ENCODE data around the gene ORM1. TPM values are rescaled to one million over a fixed set of nuclear protein-coding genes. Genes with fewer than 3 reads are reported as not detected.

The ORM1 gene
- total RNA-seq, 5 donors from 2014 or later (not counting 1 experiment from before 2014, with no cell fraction given): 4.2 to 8.3 (median 6.2) TPM; not detected in 2

DNA sequence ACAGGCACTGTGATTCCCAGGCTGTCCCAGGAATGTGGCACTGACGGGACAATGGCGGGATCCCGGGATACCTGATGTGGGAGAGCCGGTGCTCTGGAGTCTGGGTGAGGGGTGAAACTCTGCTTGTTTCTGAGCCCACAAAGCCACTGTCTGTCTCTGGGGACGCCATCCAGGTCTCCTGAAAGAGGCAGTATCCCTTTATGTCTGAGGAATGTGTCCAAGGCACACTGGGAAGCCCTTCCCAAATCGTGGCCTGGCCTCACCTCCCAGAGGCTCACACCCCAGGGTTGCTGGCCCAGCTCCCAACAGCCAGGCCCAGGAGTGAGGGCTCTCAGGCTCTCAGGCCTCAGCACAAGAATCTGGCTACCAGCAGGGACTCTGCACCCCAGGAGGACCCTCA, 33.9 kb downstream of the ORM1 start:
- DNase-seq (no peak), ATAC-seq (replicated peaks in 1 of 4) (no peak)
- H3K27ac ChIP-seq (ENCODE audit: low read length): no peak overlapping the region
- ChIA-PET CTCF (no interaction called here), POLR2A (interaction anchor here (0.6 kb wide), 2 partner anchors 25 to 39 kb away, joined by 3 to 4 read pairs; no protein-coding TSS in a partner anchor)
- peaks cover 37 to 91% of the 10 kb centered on the region in 2 donors for H3K36me3 ChIP-seq (ENCODE audit: control insufficient read depth in 2 of 2, extremely low read depth in 1 of 2, insufficient read depth in 1 of 2, low read length in 1 of 2)
- H3K9me3 ChIP-seq: no peaks in the 10 kb centered on the region
- 100% methylated on average over 4 of the region's 6 CpGs for WGBS (ENCODE audit: insufficient coverage)
- Mint-ChIP-seq H3K36me3 (peaks cover 58% of the 10 kb centered on the region), H3K4me1 (peaks cover 59 to 60% (median 59%) of the 10 kb centered on the region in 3 donors), H3K9me3 (no peaks in the 10 kb centered on the region), H3K4me3 (no peak overlapping the region), H3K27ac (peak overlapping the region; percentile 81 to 93), H3K27me3 (no peaks in the 10 kb centered on the region)
- H3K4me1 ChIP-seq (ENCODE audit: control insufficient read depth in 1 of 2, extremely low read depth in 1 of 2, insufficient read depth in 2 of 2, low read length in 2 of 2): peaks cover 3 to 61% of the 10 kb centered on the region in 2 experiments
- H3K27me3 ChIP-seq (replicated peaks in 1 of 2; ENCODE audit: control insufficient read depth in 2 of 2, extremely low read depth in 1 of 2, insufficient read depth in 2 of 2, low read length in 1 of 2): no peaks in the 10 kb centered on the region
- H3K4me3 ChIP-seq (ENCODE audit: control insufficient read depth in 1 of 2, extremely low read depth in 1 of 2, low read length in 1 of 2): no peak overlapping the region

DNA sequence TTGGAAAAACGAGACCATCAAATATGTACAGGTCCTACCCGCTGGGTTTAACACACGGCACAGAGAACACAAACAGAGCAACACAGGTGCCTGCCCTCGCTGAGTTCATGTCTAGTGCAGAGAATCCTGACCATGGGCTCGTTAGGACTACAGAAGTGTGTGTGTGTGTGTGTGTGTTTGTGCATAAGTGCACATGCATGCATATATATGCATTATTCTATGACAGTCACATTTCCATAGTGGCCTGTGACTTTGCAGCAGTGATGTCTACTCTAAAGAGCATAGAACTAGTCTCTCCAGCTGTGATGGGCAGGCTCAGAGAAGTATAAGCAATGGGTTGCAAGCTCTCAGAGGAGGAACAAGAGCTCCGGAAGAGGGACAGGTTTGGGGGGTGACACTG, 34.5 kb downstream of the ORM1 start:
- ATAC-seq (replicated peaks in 1 of 4) (no peak), DNase-seq (no peak)
- Histone ChIP-seq H3K27ac (ENCODE audit: low read length) (no peak overlapping the region), H3K27me3 (replicated peaks in 1 of 2; ENCODE audit: control insufficient read depth in 2 of 2, extremely low read depth in 1 of 2, insufficient read depth in 2 of 2, low read length in 1 of 2) (no peaks in the 10 kb centered on the region), H3K4me1 (ENCODE audit: control insufficient read depth in 1 of 2, extremely low read depth in 1 of 2, insufficient read depth in 2 of 2, low read length in 2 of 2) (peaks cover 3 to 62% of the 10 kb centered on the region in 2 experiments), H3K9me3 (no peaks in the 10 kb centered on the region), H3K36me3 (ENCODE audit: control insufficient read depth in 2 of 2, extremely low read depth in 1 of 2, insufficient read depth in 1 of 2, low read length in 1 of 2) (peaks cover 37 to 91% of the 10 kb centered on the region in 2 donors), H3K4me3 (ENCODE audit: control insufficient read depth in 1 of 2, extremely low read depth in 1 of 2, low read length in 1 of 2) (no peak overlapping the region)
- WGBS (ENCODE audit: insufficient coverage): 86% methylated on average over 1 of the region's 6 CpGs
- POLR2A ChIA-PET: no interaction called here
- Mint-ChIP-seq H3K36me3 (peaks cover 58% of the 10 kb centered on the region), H3K4me3 (no peak overlapping the region), H3K4me1 (peaks cover 56 to 60% (median 58%) of the 10 kb centered on the region in 3 donors), H3K27me3 (no peaks in the 10 kb centered on the region), H3K27ac (peak overlapping the region; percentile 45 to 93), H3K9me3 (no peaks in the 10 kb centered on the region)
- CTCF ChIA-PET: no interaction called here

DNA sequence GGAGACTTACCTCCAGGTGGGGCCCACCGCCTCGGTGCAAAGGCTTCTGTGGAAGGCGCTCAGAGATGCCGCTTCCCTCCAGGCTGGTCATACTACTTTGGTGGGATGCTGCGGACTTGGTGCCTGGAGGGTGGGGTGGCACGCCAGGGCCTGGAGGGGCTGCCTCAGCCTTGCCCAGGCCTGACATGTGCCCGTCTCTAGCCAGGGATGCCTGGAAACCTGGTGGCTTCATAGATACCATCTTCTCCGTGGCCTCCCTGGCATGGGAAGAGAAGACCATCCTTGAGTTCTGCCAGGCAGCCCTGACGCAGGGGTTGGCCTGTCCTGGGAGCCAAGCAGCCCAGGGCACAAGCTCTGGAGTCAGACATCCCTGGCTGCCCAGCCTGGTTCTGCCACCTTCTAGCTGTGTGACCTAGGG, 35.0 kb downstream of the ORM1 start:
- no peaks in the 10 kb centered on the region for H3K27me3 ChIP-seq (replicated peaks in 1 of 2; ENCODE audit: control insufficient read depth in 2 of 2, extremely low read depth in 1 of 2, insufficient read depth in 2 of 2, low read length in 1 of 2)
- CTCF ChIA-PET: no interaction called here
- DNase-seq (no peak), ATAC-seq (replicated peaks in 1 of 4) (no peak)
- no peak overlapping the region for H3K4me3 Mint-ChIP-seq
- 97% methylated on average over 7 of the region's 9 CpGs for WGBS (ENCODE audit: insufficient coverage)
- no peak overlapping the region for H3K4me3 ChIP-seq (ENCODE audit: control insufficient read depth in 1 of 2, extremely low read depth in 1 of 2, low read length in 1 of 2)
- no peaks in the 10 kb centered on the region for H3K9me3 Mint-ChIP-seq
- POLR2A ChIA-PET: no interaction called here
- peak overlapping the region; percentile 32 for H3K27ac ChIP-seq (ENCODE audit: low read length)
- peaks cover 58% of the 10 kb centered on the region for H3K36me3 Mint-ChIP-seq
- no peaks in the 10 kb centered on the region for H3K27me3 Mint-ChIP-seq
- H3K27ac Mint-ChIP-seq: peak overlapping the region; percentile 45 to 93
- H3K36me3 ChIP-seq (ENCODE audit: control insufficient read depth in 2 of 2, extremely low read depth in 1 of 2, insufficient read depth in 1 of 2, low read length in 1 of 2): peaks cover 37 to 91% of the 10 kb centered on the region in 2 donors
- H3K4me1 Mint-ChIP-seq: peaks cover 57 to 60% (median 58%) of the 10 kb centered on the region in 3 donors
- H3K9me3 ChIP-seq: no peaks in the 10 kb centered on the region
- peaks cover under 1 to 63% of the 10 kb centered on the region in 2 experiments for H3K4me1 ChIP-seq (ENCODE audit: control insufficient read depth in 1 of 2, extremely low read depth in 1 of 2, insufficient read depth in 2 of 2, low read length in 2 of 2)

DNA sequence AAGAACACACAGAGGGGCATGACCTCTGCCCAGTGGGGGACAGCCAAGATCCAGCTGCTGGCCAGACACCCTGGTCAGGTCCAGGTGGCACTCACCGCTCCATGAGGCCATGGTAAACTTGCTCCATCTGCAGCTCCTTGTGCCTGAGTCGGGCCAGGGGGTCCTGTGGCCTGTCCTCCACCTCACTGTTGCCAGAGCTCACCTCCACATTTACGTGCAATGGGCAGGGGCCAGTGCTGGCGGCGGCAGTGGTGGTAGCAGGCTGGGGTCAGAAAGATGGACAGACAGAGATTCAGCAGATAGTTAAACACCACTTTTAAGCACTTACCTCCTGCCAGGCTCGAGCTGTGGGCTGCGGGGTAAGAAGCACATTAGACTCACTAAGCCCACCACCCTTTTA, 36.9 kb downstream of the ORM1 start:
- 100% methylated on average over 1 of the region's 7 CpGs for WGBS (ENCODE audit: insufficient coverage)
- Histone ChIP-seq H3K27me3 (replicated peaks in 1 of 2; ENCODE audit: control insufficient read depth in 2 of 2, extremely low read depth in 1 of 2, insufficient read depth in 2 of 2, low read length in 1 of 2) (no peaks in the 10 kb centered on the region), H3K4me3 (ENCODE audit: control insufficient read depth in 1 of 2, extremely low read depth in 1 of 2, low read length in 1 of 2) (no peak overlapping the region), H3K4me1 (ENCODE audit: control insufficient read depth in 1 of 2, extremely low read depth in 1 of 2, insufficient read depth in 2 of 2, low read length in 2 of 2) (peaks cover 19 to 78% of the 10 kb centered on the region in 2 experiments), H3K9me3 (no peaks in the 10 kb centered on the region), H3K27ac (ENCODE audit: low read length) (peak overlapping the region; percentile 16), H3K36me3 (ENCODE audit: control insufficient read depth in 2 of 2, extremely low read depth in 1 of 2, insufficient read depth in 1 of 2, low read length in 1 of 2) (peaks cover 32 to 98% of the 10 kb centered on the region in 2 donors)
- Mint-ChIP-seq H3K36me3 (peaks cover 76% of the 10 kb centered on the region), H3K4me1 (peaks cover 68 to 71% (median 69%) of the 10 kb centered on the region in 3 donors), H3K9me3 (no peaks in the 10 kb centered on the region), H3K4me3 (no peak overlapping the region), H3K27ac (peak overlapping the region; percentile 92 to 93), H3K27me3 (no peaks in the 10 kb centered on the region)
- ATAC-seq (replicated peaks in 1 of 4): no peak
- DNase-seq: no peak
- ChIA-PET POLR2A (interaction anchor here in 1 of 2 donors (0.6 kb wide), 1 partner anchor 14 kb away, joined by 6 read pairs; no protein-coding TSS in a partner anchor), CTCF (no interaction called here)

DNA sequence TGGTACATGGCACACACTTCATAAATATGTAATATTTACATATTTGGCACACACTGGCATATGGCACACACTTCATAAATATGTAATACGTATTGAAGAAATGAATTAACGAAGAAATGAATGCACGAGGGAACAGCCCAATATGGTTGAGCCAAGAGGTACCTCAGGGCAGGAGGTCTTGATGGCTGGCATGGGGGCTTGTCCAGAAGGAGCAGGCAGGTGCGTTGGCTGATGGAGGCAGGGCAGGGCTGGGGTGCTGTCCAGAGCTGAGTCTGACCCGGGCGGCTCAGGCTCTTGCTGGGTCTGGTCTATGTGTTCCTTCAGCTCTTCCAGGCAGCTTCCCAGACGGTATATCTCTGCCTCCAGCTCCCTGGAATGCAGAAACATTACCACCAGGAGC, 38.6 kb downstream of the ORM1 start:
- ATAC-seq (replicated peaks in 1 of 4): no peak
- 98% methylated on average over 6 of the region's 7 CpGs for WGBS (ENCODE audit: insufficient coverage)
- peak overlapping the region in 2 of 3 donors; percentile 17 to 26 for H3K4me3 Mint-ChIP-seq
- no peaks in the 10 kb centered on the region for H3K27me3 ChIP-seq (replicated peaks in 1 of 2; ENCODE audit: control insufficient read depth in 2 of 2, extremely low read depth in 1 of 2, insufficient read depth in 2 of 2, low read length in 1 of 2)
- POLR2A ChIA-PET: interaction anchor here in 1 of 2 donors (0.5 to 0.6 kb wide), 2 partner anchors 13 to 26 kb away, joined by 3 read pairs; partner anchors contain the start of gene AKNA
- H3K27ac Mint-ChIP-seq: peak overlapping the region; percentile 92 to 93
- H3K4me1 ChIP-seq (ENCODE audit: control insufficient read depth in 1 of 2, extremely low read depth in 1 of 2, insufficient read depth in 2 of 2, low read length in 2 of 2): peaks cover 30 to 85% of the 10 kb centered on the region in 2 experiments
- H3K4me3 ChIP-seq (ENCODE audit: control insufficient read depth in 1 of 2, extremely low read depth in 1 of 2, low read length in 1 of 2): no peak overlapping the region
- H3K27me3 Mint-ChIP-seq: no peaks in the 10 kb centered on the region
- peak overlapping the region; percentile 79 for H3K27ac ChIP-seq (ENCODE audit: low read length)
- no peak for DNase-seq
- H3K36me3 Mint-ChIP-seq: peaks cover 74% of the 10 kb centered on the region
- CTCF ChIA-PET: no interaction called here
- H3K4me1 Mint-ChIP-seq: peaks cover 78 to 82% (median 78%) of the 10 kb centered on the region in 3 donors
- no peaks in the 10 kb centered on the region for H3K9me3 ChIP-seq
- no peaks in the 10 kb centered on the region for H3K9me3 Mint-ChIP-seq
- H3K36me3 ChIP-seq (ENCODE audit: control insufficient read depth in 2 of 2, extremely low read depth in 1 of 2, insufficient read depth in 1 of 2, low read length in 1 of 2): peaks cover 30 to 97% of the 10 kb centered on the region in 2 donors

DNA sequence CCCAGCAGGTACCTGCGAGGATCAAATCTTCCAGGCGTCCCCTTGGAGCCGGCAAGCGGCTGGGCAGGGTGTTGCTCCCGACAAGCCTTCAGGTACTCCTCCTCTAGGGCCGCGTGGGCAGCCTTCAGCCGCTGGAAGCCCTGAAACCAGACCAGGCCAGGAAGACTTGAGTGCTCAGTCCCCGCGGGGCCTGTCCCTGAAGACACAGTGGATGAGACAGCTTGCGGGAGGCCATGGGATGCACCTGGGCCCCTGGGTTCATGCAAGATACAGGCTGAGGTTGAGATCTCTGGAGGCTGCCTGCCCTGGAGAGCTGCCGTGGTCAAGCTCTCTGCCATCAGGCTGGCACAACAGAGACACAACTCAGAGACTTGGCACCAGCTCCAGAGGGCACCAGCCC, 39.5 kb downstream of the ORM1 start:
- Histone ChIP-seq H3K4me1 (ENCODE audit: control insufficient read depth in 1 of 2, extremely low read depth in 1 of 2, insufficient read depth in 2 of 2, low read length in 2 of 2) (peaks cover 38 to 87% of the 10 kb centered on the region in 2 experiments), H3K27ac (ENCODE audit: low read length) (peak overlapping the region; percentile 79), H3K9me3 (no peaks in the 10 kb centered on the region), H3K4me3 (ENCODE audit: control insufficient read depth in 1 of 2, extremely low read depth in 1 of 2, low read length in 1 of 2) (no peak overlapping the region), H3K27me3 (replicated peaks in 1 of 2; ENCODE audit: control insufficient read depth in 2 of 2, extremely low read depth in 1 of 2, insufficient read depth in 2 of 2, low read length in 1 of 2) (no peaks in the 10 kb centered on the region), H3K36me3 (ENCODE audit: control insufficient read depth in 2 of 2, extremely low read depth in 1 of 2, insufficient read depth in 1 of 2, low read length in 1 of 2) (peaks cover 22 to 97% of the 10 kb centered on the region in 2 donors)
- Mint-ChIP-seq H3K9me3 (no peaks in the 10 kb centered on the region), H3K4me1 (peaks cover 82 to 85% (median 83%) of the 10 kb centered on the region in 3 donors), H3K27ac (peak overlapping the region; percentile 61 to 96), H3K27me3 (no peaks in the 10 kb centered on the region), H3K4me3 (no peak overlapping the region), H3K36me3 (peaks cover 72% of the 10 kb centered on the region)
- ATAC-seq (replicated peaks in 1 of 4): no peak
- WGBS (ENCODE audit: insufficient coverage): 93% methylated on average over 12 of the region's 12 CpGs
- POLR2A ChIA-PET: interaction anchor here in 1 of 2 donors (1.5 kb wide), 1 partner anchor 23 kb away, joined by 5 read pairs; no protein-coding TSS in a partner anchor
- CTCF ChIA-PET: interaction anchor here in 1 of 2 donors (1.3 kb wide), 1 partner anchor 22 kb away, joined by 3 read pairs; no protein-coding TSS in a partner anchor
- DNase-seq: no peak

Data from T-cell (primary cell).